Measurements from ENCODE around the gene BANF2. TPM values are rescaled to one million over a fixed set of nuclear protein-coding genes. Genes with fewer than 3 reads are reported as not detected.

BANF2 gene
- total and polyA plus RNA-seq, 9 donors, result not detected

DNA sequence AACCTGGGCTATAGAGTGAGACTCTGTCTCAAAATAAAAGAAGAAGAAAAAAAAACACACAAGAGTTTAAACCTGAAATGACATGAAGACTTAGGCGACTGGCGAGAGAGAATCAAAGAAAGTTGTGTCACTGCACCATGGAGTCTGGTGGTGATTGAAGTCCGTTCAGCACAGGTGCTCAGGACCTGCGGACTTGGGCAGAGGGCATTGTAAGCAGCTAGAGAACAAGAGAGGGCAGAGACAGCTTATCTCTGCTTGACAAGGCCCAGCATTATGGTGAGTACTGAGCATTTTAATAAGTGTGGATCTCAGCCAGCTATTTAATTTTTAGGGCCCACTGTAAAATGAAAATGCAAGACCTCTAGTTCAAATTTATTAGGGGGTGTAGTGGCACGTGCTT lies 31.5 kb downstream of the BANF2 start:
- H3K4me3 ChIP-seq, result no peak overlapping the region
- intact Hi-C loops (cut with DNase I), result no loop called here
- DNase-seq, result no peak
- H3K9me3 ChIP-seq, result no peaks in the 10 kb centered on the region
- peaks cover 2% of the 10 kb centered on the region for H3K4me1 ChIP-seq (ENCODE audit: insufficient read depth)
- no peak overlapping the region for H3K27ac ChIP-seq
- TF ChIP-seq POLR2A (IDR thresholded peaks at IDR 0.05), result no peak
- no peaks in the 10 kb centered on the region for H3K27me3 ChIP-seq
- H3K36me3 ChIP-seq, result no peaks in the 10 kb centered on the region
- WGBS, 3 donors, result 90 to 95% (median 92%) methylated on average over 5 of the region's 5 CpGs

GRCh38 chr20:17732907-17733521 lies 33.2 kb downstream of the BANF2 start:
- intact Hi-C loops (cut with DNase I), result no loop called here
- H3K36me3 ChIP-seq, result no peaks in the 10 kb centered on the region
- H3K4me1 ChIP-seq (ENCODE audit: insufficient read depth), result peaks cover 2% of the 10 kb centered on the region
- DNase-seq, result no peak
- H3K27ac ChIP-seq, result no peak overlapping the region
- H3K9me3 ChIP-seq, result no peaks in the 10 kb centered on the region
- no peak overlapping the region for H3K4me3 ChIP-seq
- no peak for TF ChIP-seq EP300 (IDR thresholded peaks at IDR 0.05)
- TF ChIP-seq, protein P1, sequence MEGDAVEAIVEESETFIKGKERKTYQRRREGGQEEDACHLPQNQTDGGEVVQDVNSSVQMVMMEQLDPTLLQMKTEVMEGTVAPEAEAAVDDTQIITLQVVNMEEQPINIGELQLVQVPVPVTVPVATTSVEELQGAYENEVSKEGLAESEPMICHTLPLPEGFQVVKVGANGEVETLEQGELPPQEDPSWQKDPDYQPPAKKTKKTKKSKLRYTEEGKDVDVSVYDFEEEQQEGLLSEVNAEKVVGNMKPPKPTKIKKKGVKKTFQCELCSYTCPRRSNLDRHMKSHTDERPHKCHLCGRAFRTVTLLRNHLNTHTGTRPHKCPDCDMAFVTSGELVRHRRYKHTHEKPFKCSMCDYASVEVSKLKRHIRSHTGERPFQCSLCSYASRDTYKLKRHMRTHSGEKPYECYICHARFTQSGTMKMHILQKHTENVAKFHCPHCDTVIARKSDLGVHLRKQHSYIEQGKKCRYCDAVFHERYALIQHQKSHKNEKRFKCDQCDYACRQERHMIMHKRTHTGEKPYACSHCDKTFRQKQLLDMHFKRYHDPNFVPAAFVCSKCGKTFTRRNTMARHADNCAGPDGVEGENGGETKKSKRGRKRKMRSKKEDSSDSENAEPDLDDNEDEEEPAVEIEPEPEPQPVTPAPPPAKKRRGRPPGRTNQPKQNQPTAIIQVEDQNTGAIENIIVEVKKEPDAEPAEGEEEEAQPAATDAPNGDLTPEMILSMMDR (IDR thresholded peaks at IDR 0.05), result no peak
- no peak for TF ChIP-seq POLR2A (IDR thresholded peaks at IDR 0.05)
- 66 to 79% (median 75%) methylated on average over 6 of the region's 6 CpGs for WGBS, 3 donors
- H3K27me3 ChIP-seq, result no peaks in the 10 kb centered on the region

DNA sequence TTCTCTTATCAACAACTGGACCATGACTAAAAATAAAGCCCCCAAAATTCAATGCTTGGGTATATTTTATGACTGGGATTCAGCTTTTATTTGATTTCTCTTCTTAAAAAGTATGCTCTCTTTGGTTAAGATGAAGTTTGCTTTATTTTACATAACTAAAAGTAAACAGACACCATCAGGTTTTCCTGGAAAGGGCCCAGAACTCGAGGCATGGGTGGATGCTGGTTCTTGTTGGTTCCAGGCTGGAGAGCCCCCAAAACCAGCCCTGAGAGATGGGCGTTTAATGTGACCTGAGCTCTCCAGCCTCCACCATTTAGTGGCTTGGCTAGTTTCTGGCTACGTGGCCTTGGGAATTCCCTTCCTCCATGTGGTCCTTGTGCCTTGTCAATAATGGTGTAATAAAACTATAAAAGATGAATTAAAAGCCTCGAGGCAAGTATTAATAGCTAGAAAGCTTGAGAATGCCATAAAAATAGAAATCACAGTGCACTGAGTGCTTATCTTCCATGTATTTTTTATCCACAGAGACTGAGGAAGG lies 34.1 kb downstream of the BANF2 start:
- Histone ChIP-seq H3K36me3 (no peaks in the 10 kb centered on the region), H3K4me1 (ENCODE audit: insufficient read depth) (peaks cover 2% of the 10 kb centered on the region), H3K4me3 (no peak overlapping the region), H3K27ac (no peak overlapping the region), H3K27me3 (no peaks in the 10 kb centered on the region), H3K9me3 (no peaks in the 10 kb centered on the region)
- DNase-seq, result no peak
- intact Hi-C loops (cut with DNase I), result no loop called here
- no peak for TF ChIP-seq POLR2A (IDR thresholded peaks at IDR 0.05)
- TF ChIP-seq, protein P1 (IDR thresholded peaks at IDR 0.05), result no peak
- WGBS, 3 donors, result 7 to 15% (median 12%) methylated on average over 4 of the region's 4 CpGs

DNA sequence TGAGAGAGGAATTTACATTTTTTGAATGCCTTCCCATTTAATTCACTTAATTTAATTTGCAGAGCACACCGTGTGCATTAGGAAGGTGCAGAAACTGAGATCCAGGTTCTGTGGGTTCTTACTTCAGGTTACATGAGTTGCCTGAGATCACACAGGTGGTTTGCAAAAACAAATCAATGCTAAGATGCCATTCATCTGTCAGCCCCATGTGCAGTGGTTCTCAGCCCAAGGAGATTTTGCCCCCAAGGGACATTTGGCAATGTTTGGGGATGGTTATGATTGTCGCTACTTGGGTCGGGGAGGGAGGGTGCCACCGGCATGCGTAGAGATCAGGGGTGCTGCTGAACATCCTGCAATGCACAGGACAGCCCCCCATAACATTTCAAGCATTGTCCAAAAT lies 34.6 kb downstream of the BANF2 start:
- Histone ChIP-seq H3K36me3 (no peaks in the 10 kb centered on the region), H3K27ac (no peak overlapping the region), H3K9me3 (no peaks in the 10 kb centered on the region), H3K4me1 (ENCODE audit: insufficient read depth) (peaks cover 2% of the 10 kb centered on the region), H3K27me3 (no peaks in the 10 kb centered on the region), H3K4me3 (no peak overlapping the region)
- DNase-seq, result no peak
- WGBS, 3 donors, result 78 to 81% (median 80%) methylated on average over 5 of the region's 5 CpGs
- TF ChIP-seq, protein P1 (IDR thresholded peaks at IDR 0.05), result no peak
- TF ChIP-seq EP300 (IDR thresholded peaks at IDR 0.05) (no peak), POLR2A (IDR thresholded peaks at IDR 0.05) (no peak)
- intact Hi-C loops (cut with DNase I), result no loop called here

- Histone ChIP-seq H3K9me3 (no peaks in the 10 kb centered on the region), H3K4me1 (ENCODE audit: insufficient read depth) (peaks cover 2% of the 10 kb centered on the region), H3K27me3 (no peaks in the 10 kb centered on the region), H3K27ac (no peak overlapping the region), H3K36me3 (no peaks in the 10 kb centered on the region), H3K4me3 (no peak overlapping the region)
- DNase-seq, result no peak
- 63 to 72% (median 67%) methylated on average over 9 of the region's 9 CpGs for WGBS, 3 donors
- TF ChIP-seq, protein P1 (IDR thresholded peaks at IDR 0.05), result no peak
- TF ChIP-seq POLR2A (IDR thresholded peaks at IDR 0.05), result no peak
- intact Hi-C loops (cut with DNase I), result no loop called here
Measured at GRCh38 chr20:17735206-17735804, 35.5 kb downstream of the BANF2 start.

Data from ovary (tissue), 9 donors.